Endometrium (tissue), 2 donors: ENCODE measurements around the gene METTL18.
"Not testable (repeated sequence)": the region's sequence is repeated elsewhere in the genome, so short reads cannot be mapped to it uniquely, and the experiment has no call there.

Experiments used
- FAIRE-seq: peaks from 2 replicates; lab custom pipeline; 2012; peaks lifted over from hg19 to GRCh38; lab: Jason Lieb, UNC
- donor health status: control.
- donor health status: control.

Gene METTL18

GRCh38 chr1:169794530-169795416 is at the start of gene METTL18:
METTL18 (minus strand) TSS chr1:169794907; CDS start chr1:169793695, 1,212 bp downstream.
- FAIRE-seq: peak; percentile 82

GRCh38 chr1:169838942-169839341 is 44.2 kb upstream of the METTL18 start:
- no peak for FAIRE-seq

GRCh38 chr1:169836198-169836597 is 41.5 kb upstream of the METTL18 start:
- FAIRE-seq: no peak

GRCh38 chr1:169835647-169836046 is 40.9 kb upstream of the METTL18 start:
- FAIRE-seq: no peak

- no peak for FAIRE-seq
Measured at GRCh38 chr1:169834869-169835268, 40.2 kb upstream of the METTL18 start.

- FAIRE-seq: no peak
Measured at GRCh38 chr1:169833179-169833901, 38.6 kb upstream of the METTL18 start.

GRCh38 chr1:169829671-169830070 is 35.0 kb upstream of the METTL18 start:
- no peak for FAIRE-seq

GRCh38 chr1:169824153-169824552 is 29.4 kb upstream of the METTL18 start:
- no peak for FAIRE-seq

- FAIRE-seq: no peak
Measured at GRCh38 chr1:169821500-169821899, 26.8 kb upstream of the METTL18 start.

- no peak for FAIRE-seq
Measured at GRCh38 chr1:169816617-169817016, 21.9 kb upstream of the METTL18 start.

GRCh38 chr1:169814265-169814664 is 19.6 kb upstream of the METTL18 start:
- FAIRE-seq: no peak

GRCh38 chr1:169812131-169812530 is 17.4 kb upstream of the METTL18 start:
- FAIRE-seq: no peak

- FAIRE-seq: not testable (repeated sequence)
Measured at GRCh38 chr1:169811418-169812035, 16.8 kb upstream of the METTL18 start.

- peak; percentile 65 for FAIRE-seq
Measured at GRCh38 chr1:169809370-169810095, 14.8 kb upstream of the METTL18 start.

GRCh38 chr1:169804941-169805340 is 10.2 kb upstream of the METTL18 start:
- no peak for FAIRE-seq

GRCh38 chr1:169802888-169803287 is 8.2 kb upstream of the METTL18 start:
- FAIRE-seq: no peak

GRCh38 chr1:169797281-169797680 is 2.6 kb upstream of the METTL18 start:
- no peak for FAIRE-seq

- FAIRE-seq: no peak
Measured at GRCh38 chr1:169796274-169796810, 1.6 kb upstream of the METTL18 start.

GRCh38 chr1:169795687-169796086 is 980 bp upstream of the METTL18 start:
- no peak for FAIRE-seq

- FAIRE-seq: no peak
Measured at GRCh38 chr1:169793730-169794129, 977 bp downstream of the METTL18 start.

- FAIRE-seq: no peak
Measured at GRCh38 chr1:169788402-169788801, 6.3 kb downstream of the METTL18 start.

GRCh38 chr1:169786974-169787373 is 7.7 kb downstream of the METTL18 start:
- FAIRE-seq: no peak
